KBM-7 (cell line): Measurements from ENCODE around the gene SOX18.

Experiments
- DNase-seq: peaks from one replicate; pipeline ENCODE4 v3.0.0-alpha.2; 2015
- in situ Hi-C: fragments of 300-500 bp; cut with MboI; formaldehyde crosslinking; loops from 2 replicates; pipeline ENCODE4 v1.14.3; 2020; ENCODE audit warnings: low sequenced_read_pairs, low pct_unique_long_range_greater_than_20kb, mixed read lengths

The SOX18 gene

DNA sequence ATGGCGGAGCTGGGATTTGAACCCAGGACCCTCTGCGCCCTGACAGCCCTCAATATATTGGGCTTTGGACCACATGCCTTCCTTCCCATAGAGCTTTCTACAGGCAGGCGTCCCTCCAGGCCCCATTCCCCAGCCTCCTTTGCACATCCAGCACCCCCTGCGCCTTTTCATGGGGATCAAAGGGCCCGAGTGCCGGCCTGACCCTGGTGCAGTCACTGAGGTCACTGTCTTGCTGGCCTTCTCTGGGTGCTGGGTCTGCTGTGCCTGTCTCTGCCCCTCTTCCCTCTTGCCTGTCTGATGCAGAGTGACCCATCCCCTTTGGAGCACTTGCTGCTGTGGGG lies 32.2 kb upstream of the SOX18 start:
- in situ Hi-C loops = no loop called here

DNA sequence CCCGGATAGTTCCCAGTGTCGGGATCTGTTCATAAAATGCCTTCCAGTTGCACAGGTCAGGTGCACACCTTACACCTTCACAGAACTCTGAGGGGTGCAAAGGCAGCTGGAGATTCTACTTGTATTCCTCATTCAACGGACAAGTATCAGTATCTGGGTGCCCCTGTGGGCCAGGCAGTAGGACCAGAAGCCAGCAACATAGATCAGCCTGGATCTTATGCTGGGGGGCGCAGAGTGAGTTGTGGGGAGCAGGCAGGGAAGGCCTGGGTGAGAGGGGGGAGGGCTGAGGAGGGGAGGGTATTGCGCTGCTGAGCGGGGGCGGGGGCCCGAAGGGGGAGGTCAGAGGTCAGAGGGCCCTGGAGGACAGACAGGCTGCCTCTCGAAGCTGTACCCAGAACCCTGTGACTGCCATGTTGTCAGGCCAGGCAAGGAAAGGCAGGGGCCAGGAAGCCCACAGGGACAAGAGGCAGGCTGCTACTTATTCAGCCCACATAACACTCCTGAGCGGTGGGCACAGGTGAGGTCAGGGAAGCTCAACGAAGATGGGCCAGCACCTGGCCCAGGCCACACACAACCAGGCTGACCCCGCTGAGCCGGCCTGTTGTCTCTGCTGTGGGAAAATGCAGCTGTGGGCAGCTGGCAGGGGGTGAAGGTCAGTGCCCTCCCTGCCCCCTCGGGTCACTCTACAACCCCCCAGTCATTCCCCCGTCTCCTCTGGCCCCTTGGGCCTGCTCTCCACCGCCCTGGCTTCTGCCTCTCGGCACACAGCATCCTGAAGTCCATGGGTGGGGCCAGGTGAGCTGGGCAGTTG lies 31.6 kb upstream of the SOX18 start:
- DNase-seq = no peak
- in situ Hi-C loops = no loop called here

More for the DNA sequence above, 32.2 kb upstream of the SOX18 start:
- no peak for DNase-seq

GRCh38 chr20:64080013-64080812 lies 30.8 kb upstream of the SOX18 start, which contains the start of gene OPRL1:
Gene OPRL1, plus strand, starts transcription at chr20:64080082. Its CDS starts 12,639 bp downstream, at chr20:64092721.
- in situ Hi-C loops = no loop called here
- DNase-seq = peak; percentile 41

GRCh38 chr20:64079273-64080012 lies 30.0 kb upstream of the SOX18 start, which contains the start of gene RGS19:
Gene RGS19, minus strand, starts transcription at chr20:64079518. Its CDS starts 2,632 bp downstream, at chr20:64076886.
- in situ Hi-C loops = no loop called here
- peak; percentile 97 for DNase-seq

GRCh38 chr20:64078934-64079272 lies 29.5 kb upstream of the SOX18 start:
- in situ Hi-C loops = no loop called here

DNA sequence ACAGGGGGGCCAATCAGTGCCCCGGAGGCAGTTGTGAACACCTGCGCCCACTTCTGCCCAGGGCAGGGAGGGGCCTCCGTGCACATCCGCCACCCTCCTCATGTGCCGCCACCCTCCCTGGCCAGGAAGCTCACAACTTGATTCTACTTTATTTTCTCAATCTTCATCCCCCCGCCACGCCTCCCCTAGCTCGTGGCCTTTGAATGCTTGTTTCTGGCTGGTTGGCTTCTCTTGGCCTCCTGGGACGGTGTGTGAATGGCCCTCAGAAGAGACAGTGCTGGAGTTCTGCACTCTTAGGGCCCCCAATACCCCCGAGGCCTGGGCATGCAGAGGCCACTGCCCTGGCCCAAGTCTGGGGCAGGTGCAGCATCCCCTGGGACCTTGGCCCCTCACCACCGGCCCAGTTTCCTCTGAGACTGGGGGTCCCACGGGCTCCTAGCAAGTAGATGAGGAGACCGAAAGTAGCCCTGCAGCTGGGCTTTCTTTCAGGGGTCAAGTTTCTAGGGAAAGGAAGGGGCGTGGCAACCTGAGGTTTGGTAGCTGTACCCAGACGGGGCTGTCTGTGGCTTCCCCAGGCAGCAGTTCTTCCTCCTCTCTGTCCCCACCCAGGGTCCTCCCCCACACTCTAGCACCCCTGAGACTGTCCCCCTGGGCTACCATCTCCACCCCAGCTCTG lies 28.6 kb upstream of the SOX18 start:
- peak; percentile 67 for DNase-seq
- in situ Hi-C loops = no loop called here

More at GRCh38 chr20:64078934-64079272, 29.5 kb upstream of the SOX18 start:
- no peak for DNase-seq

DNA sequence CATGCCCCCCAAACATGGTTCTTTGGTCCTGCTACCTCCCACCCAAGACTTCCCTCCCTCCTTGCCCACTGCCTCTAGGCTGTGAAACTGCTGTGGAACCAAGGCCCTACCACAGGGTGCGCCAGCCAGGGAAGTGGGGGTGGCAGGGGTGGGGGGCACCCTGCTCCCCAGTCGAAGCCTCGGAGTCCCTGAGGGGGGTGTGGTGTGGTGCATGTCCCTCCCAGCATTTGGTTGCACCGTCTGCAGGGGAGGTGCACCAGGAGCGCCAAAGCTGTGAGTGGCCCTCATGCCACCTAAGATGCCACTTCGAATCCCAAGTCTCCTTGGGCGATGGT lies 28.1 kb upstream of the SOX18 start:
- DNase-seq = no peak
- in situ Hi-C loops = no loop called here

GRCh38 chr20:64077094-64077493 lies 27.7 kb upstream of the SOX18 start:
- in situ Hi-C loops = no loop called here
- peak; percentile 73 for DNase-seq

DNA sequence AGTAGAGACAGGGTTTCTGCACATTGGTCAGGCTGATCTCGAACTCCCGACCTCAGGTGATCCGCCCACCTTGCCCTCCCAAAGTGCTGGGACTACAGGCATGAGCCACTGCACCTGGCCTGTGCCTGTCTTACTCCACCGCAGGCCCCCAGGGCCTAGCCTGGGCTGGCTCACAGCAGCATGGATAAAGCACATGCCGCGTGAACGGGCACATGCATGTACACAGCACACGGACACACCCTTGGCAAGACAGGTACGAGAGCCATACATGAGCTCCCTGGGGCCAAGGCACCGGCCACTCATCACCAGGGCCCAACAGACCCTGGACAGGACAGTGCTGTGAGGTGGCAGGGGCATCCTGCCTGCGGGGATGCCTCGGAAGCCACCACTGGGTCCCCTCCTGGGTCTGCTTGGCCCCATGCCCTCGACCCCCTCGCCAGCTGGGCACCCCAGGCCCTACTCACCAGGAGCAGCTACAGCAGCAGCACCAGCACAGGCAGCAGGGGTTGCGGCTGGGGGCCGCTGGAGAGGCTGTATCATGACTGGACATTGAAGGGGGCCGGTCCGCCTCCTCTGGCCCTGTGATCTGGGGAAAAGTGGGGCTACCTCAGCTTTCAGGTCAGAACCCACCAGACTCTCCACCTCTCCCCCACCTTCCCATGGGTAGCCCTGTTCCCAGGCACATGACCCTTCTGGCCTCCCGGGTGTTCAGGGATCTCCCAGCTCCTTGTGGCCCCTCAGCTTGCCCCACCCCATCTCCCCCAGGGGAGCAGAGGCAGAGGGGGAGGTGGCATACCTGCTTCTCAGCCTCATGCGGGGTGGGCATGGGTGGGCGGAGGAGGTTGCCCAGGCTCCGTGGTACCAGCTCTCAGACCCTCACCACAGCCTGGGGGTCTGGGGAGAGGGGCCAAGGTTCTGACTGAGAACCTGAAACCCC lies 26.9 kb upstream of the SOX18 start:
- no peak for DNase-seq
- in situ Hi-C loops = no loop called here

DNA sequence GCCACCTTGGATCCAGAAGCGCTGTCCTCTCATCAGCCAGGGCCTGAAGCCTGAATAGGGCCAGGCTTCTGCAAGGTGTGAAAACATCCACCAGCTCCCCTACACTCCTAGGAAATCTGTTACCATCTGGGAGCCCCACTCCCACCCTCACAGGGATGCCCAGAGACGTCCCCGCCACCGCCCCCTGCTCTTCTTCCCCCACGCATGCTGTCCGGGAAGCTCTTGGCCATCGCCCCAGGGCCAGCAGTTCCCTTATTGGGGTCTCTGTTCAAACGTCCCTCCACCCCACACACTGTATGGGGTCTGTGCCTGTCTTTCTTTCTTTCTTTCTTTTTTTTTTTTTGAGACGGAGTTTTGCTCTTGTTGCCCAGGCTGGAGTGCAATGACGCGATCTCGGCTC lies 26.1 kb upstream of the SOX18 start:
- no peak for DNase-seq
- in situ Hi-C loops = no loop called here

DNA sequence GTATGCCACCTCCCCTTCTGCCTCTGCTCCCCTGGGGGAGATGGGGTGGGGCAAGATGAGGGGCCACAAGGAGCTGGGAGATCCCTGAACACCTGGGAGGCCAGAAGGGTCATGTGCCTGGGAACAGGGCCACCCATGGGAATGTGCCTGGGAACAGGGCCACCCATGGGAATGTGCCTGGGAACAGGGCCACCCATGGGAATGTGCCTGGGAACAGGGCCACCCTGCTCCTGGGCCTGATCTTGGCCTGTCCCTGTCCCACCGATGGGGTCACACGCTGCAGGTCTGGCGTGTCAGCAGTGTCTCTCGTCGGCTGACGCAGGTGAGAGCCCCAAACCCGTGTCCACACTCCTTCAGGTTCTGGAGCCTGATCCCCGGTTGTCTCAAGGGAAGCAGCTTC lies 25.5 kb upstream of the SOX18 start:
- in situ Hi-C loops = no loop called here
- no peak for DNase-seq

DNA sequence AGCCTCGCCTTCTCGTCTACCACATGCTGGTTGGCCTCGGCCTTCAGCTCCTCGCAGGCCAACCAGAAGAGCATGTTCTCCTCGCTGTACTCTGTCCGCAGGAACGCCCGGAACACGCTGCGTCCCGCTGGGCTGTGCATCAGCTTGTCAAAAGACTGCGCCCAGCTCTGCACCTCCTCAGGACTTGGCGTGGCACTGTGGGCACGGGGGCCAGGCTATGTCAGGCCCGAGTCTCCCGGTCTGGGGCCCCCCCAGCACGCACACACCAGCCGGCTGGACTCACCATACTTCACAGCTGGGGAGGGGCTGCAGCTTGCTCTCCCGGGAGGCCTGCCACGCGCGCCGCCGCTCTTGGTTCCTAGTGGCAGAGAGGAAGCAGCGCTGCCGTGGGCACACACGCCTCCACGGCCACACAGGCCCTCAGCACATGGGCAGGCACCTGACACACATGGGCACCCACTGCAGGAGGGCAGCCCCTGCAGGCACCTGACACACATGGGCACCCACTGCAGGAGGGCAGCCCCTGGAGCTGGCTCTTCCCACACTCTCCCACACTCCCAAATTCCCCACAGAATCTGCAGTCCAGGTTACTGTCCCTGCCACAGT lies 24.8 kb upstream of the SOX18 start:
- in situ Hi-C loops = no loop called here
- no peak for DNase-seq

GRCh38 chr20:64073476-64074183 lies 24.2 kb upstream of the SOX18 start:
- in situ Hi-C loops = no loop called here
- DNase-seq = no peak

DNA sequence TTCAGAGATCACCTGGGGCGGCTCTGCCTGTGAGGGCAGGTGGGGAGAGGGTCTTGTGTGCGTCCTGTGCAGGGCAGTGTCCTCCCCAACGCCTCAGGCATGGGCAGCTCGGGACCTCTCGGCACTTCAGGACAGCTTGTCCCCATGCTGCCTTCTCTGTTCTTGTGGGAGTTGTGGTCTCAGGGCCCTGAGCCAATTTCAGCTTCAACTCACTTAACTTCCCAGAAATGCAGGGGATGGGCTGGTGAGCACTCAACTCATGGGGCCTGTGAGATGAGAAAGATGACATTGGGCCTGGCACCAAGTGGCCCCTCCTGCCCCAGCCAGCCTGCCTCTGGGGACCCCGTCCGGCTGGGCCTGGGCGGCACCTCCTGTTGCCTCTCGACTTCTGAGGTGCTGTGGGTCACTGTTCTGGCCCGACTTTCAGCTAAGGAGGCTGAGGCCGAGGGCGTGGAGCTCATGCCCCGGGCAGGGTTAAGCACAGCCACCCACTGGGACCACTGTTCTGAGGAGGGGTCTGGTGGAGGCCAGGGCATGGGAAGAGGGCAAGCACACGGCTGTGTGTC lies 23.1 kb upstream of the SOX18 start:
- in situ Hi-C loops = no loop called here
- peak; percentile 60 for DNase-seq

GRCh38 chr20:64071341-64072332 lies 22.2 kb upstream of the SOX18 start:
- no peak for DNase-seq
- in situ Hi-C loops = no loop called here
